Parathyroid adenoma (tissue), 2 donors: Measurements from ENCODE around the gene CHMP6.

Source experiments
- H2AFZ ChIP-seq: fragments of 300-600 bp; sonication (generic); one replicate; pipeline ENCODE4 v1.7.0; 2017; ENCODE audit warnings: antibody characterized with exemption, mild to moderate bottlenecking
- H3K27ac ChIP-seq: fragments of 300-600 bp; sonication (generic); one replicate; pipeline ENCODE4 v1.7.0; 2017
- H3K27me3 ChIP-seq: fragments of 300-600 bp; sonication (generic); one replicate; pipeline ENCODE4 v1.7.0; 2017; ENCODE audit warnings: low read length; ENCODE audit not compliant: control insufficient read depth, insufficient read depth
- H3K36me3 ChIP-seq: fragments of 300-600 bp; sonication (generic); one replicate; pipeline ENCODE4 v1.7.0; 2017; ENCODE audit warnings: low read length; ENCODE audit not compliant: control insufficient read depth, insufficient read depth
- H3K4me1 ChIP-seq: fragments of 300-600 bp; sonication (generic); one replicate; pipeline ENCODE4 v1.7.0; 2017; ENCODE audit warnings: control low read depth
- H3K4me2 ChIP-seq: fragments of 300-600 bp; sonication (generic); one replicate; pipeline ENCODE4 v1.7.0; 2017; ENCODE audit warnings: low read length
- H3K4me3 ChIP-seq: fragments of 300-600 bp; sonication (generic); one replicate; pipeline ENCODE4 v1.7.0; 2017; ENCODE audit warnings: low read depth, low read length
- H3K79me2 ChIP-seq: fragments of 300-600 bp; sonication (generic); one replicate; pipeline ENCODE4 v1.7.0; 2017; ENCODE audit warnings: control low read depth
- H3K9ac ChIP-seq: fragments of 300-600 bp; sonication (generic); one replicate; pipeline ENCODE4 v1.7.0; 2017; ENCODE audit warnings: mild to moderate bottlenecking
- H3K9me3 ChIP-seq: fragments of 300-600 bp; sonication (generic); one replicate; pipeline ENCODE4 v1.7.0; 2017; ENCODE audit warnings: low read length; ENCODE audit not compliant: control insufficient read depth
- CTCF ChIP-seq: fragments of 300-600 bp; sonication (generic); IDR thresholded peaks from one replicate; pipeline ENCODE4 v1.7.0; 2017; ENCODE audit warnings: antibody characterized with exemption, mild to moderate bottlenecking
- donor health status: primary hyperparathyroidism.

The CHMP6 gene

GRCh38 chr17:81032641-81033480 lies 41.2 kb downstream of the CHMP6 start:
- no peaks in the 10 kb centered on the region for H3K36me3 ChIP-seq
- no peak overlapping the region for H2AFZ ChIP-seq
- no peaks in the 10 kb centered on the region for H3K9me3 ChIP-seq
- H3K4me2 ChIP-seq: peak overlapping the region; percentile 13
- no peak overlapping the region for H3K9ac ChIP-seq
- peaks cover 9% of the 10 kb centered on the region for H3K4me1 ChIP-seq
- no peaks in the 10 kb centered on the region for H3K27me3 ChIP-seq
- no peak overlapping the region for H3K4me3 ChIP-seq
- H3K79me2 ChIP-seq: no peaks in the 10 kb centered on the region
- no peak overlapping the region for H3K27ac ChIP-seq
- TF ChIP-seq CTCF: no peak

- peak overlapping the region; percentile 76 for H3K4me3 ChIP-seq
- no peak overlapping the region for H3K27ac ChIP-seq
- TF ChIP-seq CTCF: no peak
- H3K4me2 ChIP-seq: peak overlapping the region; percentile 97
- no peaks in the 10 kb centered on the region for H3K9me3 ChIP-seq
- H3K4me1 ChIP-seq: peaks cover 15% of the 10 kb centered on the region
- no peaks in the 10 kb centered on the region for H3K27me3 ChIP-seq
- peak overlapping the region; percentile 54 for H2AFZ ChIP-seq
- H3K9ac ChIP-seq: no peak overlapping the region
- H3K79me2 ChIP-seq: no peaks in the 10 kb centered on the region
- no peaks in the 10 kb centered on the region for H3K36me3 ChIP-seq
Observed at GRCh38 chr17:81033535-81034167, 42.0 kb downstream of the CHMP6 start.

GRCh38 chr17:81034168-81034777 lies 42.6 kb downstream of the CHMP6 start:
- Histone ChIP-seq H3K79me2 (peaks cover 3% of the 10 kb centered on the region), H3K4me2 (peak overlapping the region; percentile 97), H3K27me3 (no peaks in the 10 kb centered on the region), H3K36me3 (no peaks in the 10 kb centered on the region), H3K4me1 (peaks cover 15% of the 10 kb centered on the region), H2AFZ (peak overlapping the region; percentile 54), H3K4me3 (peak overlapping the region; percentile 76), H3K9ac (no peak overlapping the region), H3K9me3 (no peaks in the 10 kb centered on the region), H3K27ac (no peak overlapping the region)
- no peak for TF ChIP-seq CTCF

- H3K27ac ChIP-seq: peak within 1 kb of the TSS; percentile 9
- no peak for TF ChIP-seq CTCF
Observed at GRCh38 chr17:81034779-81035520, 43.3 kb downstream of the CHMP6 start, which contains the start of gene BAIAP2. TSS of gene BAIAP2 (plus strand) at chr17:81035151. CDS start at chr17:81035255, 104 bp downstream.

More at GRCh38 chr17:81034779-81035520, 43.3 kb downstream of the CHMP6 start, which contains the start of gene BAIAP2:
- H3K4me3 ChIP-seq: peak within 1 kb of the TSS; percentile 76
- H3K9me3 ChIP-seq: no peaks in the 10 kb centered on the region
- H3K79me2 ChIP-seq: peaks cover 6% of the 10 kb centered on the region
- peak within 1 kb of the TSS; percentile 97 for H3K4me2 ChIP-seq
- peaks cover 15% of the 10 kb centered on the region for H3K4me1 ChIP-seq
- H3K36me3 ChIP-seq: no peaks in the 10 kb centered on the region
- H2AFZ ChIP-seq: peak within 1 kb of the TSS; percentile 54
- no peak within 1 kb of the TSS for H3K9ac ChIP-seq
- no peaks in the 10 kb centered on the region for H3K27me3 ChIP-seq
